Smooth muscle cell (in vitro differentiated cells): ENCODE data around the gene MAGEA9. TPM values are rescaled to one million over a fixed set of nuclear protein-coding genes. Genes with fewer than 3 reads are reported as not detected.
"Not testable (repeated sequence)": the region's sequence is repeated elsewhere in the genome, so short reads cannot be mapped to it uniquely, and the experiment has no call there.

ENCODE experiments used
- DNase-seq: peaks from one replicate; lab custom pipeline; 2025; ENCODE audit not compliant: unreplicated experiment; lab: John Stamatoyannopoulos, UW
- H2AFZ ChIP-seq: fragments of 200-600 bp; sonication (generic); 2 replicates; pipeline ENCODE4 v1.6.0; 2016; ENCODE audit warnings: antibody characterized with exemption, low read depth, mild to moderate bottlenecking
- H3F3A ChIP-seq: fragments of 200-600 bp; sonication (generic); 2 replicates; pipeline ENCODE4 v1.6.0; 2017; ENCODE audit warnings: antibody characterized with exemption, low read depth
- H3K27ac ChIP-seq: fragments of 200-600 bp; sonication (generic); 2 replicates; pipeline ENCODE4 v1.5.1; 2016; ENCODE audit warnings: low read depth, mild to moderate bottlenecking
- H3K27me3 ChIP-seq: fragments of 200-600 bp; sonication (generic); 2 replicates; pipeline ENCODE4 v1.6.1; 2016; ENCODE audit warnings: low read depth, mild to moderate bottlenecking
- H3K36me3 ChIP-seq: fragments of 200-600 bp; sonication (generic); 2 replicates; pipeline ENCODE4 v1.5.1; 2016; ENCODE audit warnings: low read depth
- H3K4me1 ChIP-seq: fragments of 200-600 bp; sonication (generic); 2 replicates; pipeline ENCODE4 v1.5.1; 2016; ENCODE audit warnings: low read depth
- H3K4me2 ChIP-seq: fragments of 200-600 bp; sonication (generic); 2 replicates; pipeline ENCODE4 v1.6.0; 2016; ENCODE audit warnings: mild to moderate bottlenecking
- H3K4me3 ChIP-seq: fragments of 200-600 bp; sonication (generic); 2 replicates; pipeline ENCODE4 v1.5.1; 2016; ENCODE audit warnings: mild to moderate bottlenecking
- H3K79me2 ChIP-seq: fragments of 200-600 bp; sonication (generic); 2 replicates; pipeline ENCODE4 v1.6.0; 2016; ENCODE audit warnings: low read depth, mild to moderate bottlenecking
- H3K9ac ChIP-seq: fragments of 200-600 bp; sonication (generic); 2 replicates; pipeline ENCODE4 v1.6.0; 2016; ENCODE audit warnings: low read depth
- H3K9me3 ChIP-seq: fragments of 200-600 bp; sonication (generic); replicated peaks from 2 replicates; pipeline ENCODE4 v1.5.1; 2016; ENCODE audit warnings: low read depth
- H4K20me1 ChIP-seq: fragments of 200-600 bp; sonication (generic); 2 replicates; pipeline ENCODE4 v1.6.0; 2016; ENCODE audit warnings: low read depth
- WGBS: methylation state at CpG from one replicate; pipeline ENCODE4 v1.1.7; 2016; ENCODE audit warnings: low lambda C conversion rate; 5-methylcytosine and 5-hydroxymethylcytosine counted together
- polyA plus RNA-seq: library from polyadenylated mRNA; unstranded; fragments of >200 nt; fragmentation: Nextera tagmentation; extraction: Ambion mirVana; gene quantifications from 2 replicates; pipeline ENCODE4 v1.2.1, GENCODE V29; 2016
- total RNA-seq: library from RNA; depleted of rRNA; stranded (reverse); fragments of >200 nt; gene quantifications from 2 replicates; pipeline ENCODE4 v1.2.3, GENCODE V29; 2014
- TF ChIP-seq, protein P1 (sequence below): fragments of 200-600 bp; sonication (generic); IDR thresholded peaks from 2 replicates; pipeline ENCODE4 v1.5.1; 2017; ENCODE audit warnings: borderline replicate concordance, mild to moderate bottlenecking, antibody characterized with exemption; ENCODE audit not compliant: insufficient read depth, poor library complexity, severe bottlenecking

The MAGEA9 gene
- total and polyA plus RNA-seq, 2 experiments from 2014 or later: not detected

DNA sequence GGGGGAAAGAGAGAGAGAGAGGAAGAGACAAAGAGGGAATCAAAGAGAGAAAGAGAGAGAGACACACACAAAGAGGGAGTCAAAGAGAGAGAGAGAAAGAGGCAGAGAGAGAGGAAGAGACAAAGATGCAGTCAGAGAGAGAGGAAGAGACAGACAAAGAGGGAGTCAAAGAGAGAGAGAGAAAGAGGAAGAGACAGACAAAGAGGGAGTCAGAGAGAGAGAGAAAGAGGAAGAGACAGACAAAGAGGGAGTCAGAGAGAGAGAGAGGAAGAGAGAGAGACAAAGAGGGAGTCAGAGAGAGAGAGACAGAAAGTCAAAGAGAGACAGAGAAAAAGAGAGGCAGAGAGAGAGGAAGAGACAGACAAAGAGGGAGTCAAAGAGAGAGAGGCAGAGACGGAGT, 45.5 kb downstream of the MAGEA9 start:
- no peaks in the 10 kb centered on the region for H3K79me2 ChIP-seq
- H4K20me1 ChIP-seq: no peaks in the 10 kb centered on the region
- H3F3A ChIP-seq: no peaks in the 10 kb centered on the region
- no peak overlapping the region for H3K4me3 ChIP-seq
- H3K27me3 ChIP-seq: no peaks in the 10 kb centered on the region
- peaks cover 10% of the 10 kb centered on the region for H3K4me1 ChIP-seq
- WGBS: 57% methylated on average over 1 of the region's 1 CpG
- no peak for DNase-seq
- H3K4me2 ChIP-seq: no peak overlapping the region
- TF ChIP-seq, protein P1, sequence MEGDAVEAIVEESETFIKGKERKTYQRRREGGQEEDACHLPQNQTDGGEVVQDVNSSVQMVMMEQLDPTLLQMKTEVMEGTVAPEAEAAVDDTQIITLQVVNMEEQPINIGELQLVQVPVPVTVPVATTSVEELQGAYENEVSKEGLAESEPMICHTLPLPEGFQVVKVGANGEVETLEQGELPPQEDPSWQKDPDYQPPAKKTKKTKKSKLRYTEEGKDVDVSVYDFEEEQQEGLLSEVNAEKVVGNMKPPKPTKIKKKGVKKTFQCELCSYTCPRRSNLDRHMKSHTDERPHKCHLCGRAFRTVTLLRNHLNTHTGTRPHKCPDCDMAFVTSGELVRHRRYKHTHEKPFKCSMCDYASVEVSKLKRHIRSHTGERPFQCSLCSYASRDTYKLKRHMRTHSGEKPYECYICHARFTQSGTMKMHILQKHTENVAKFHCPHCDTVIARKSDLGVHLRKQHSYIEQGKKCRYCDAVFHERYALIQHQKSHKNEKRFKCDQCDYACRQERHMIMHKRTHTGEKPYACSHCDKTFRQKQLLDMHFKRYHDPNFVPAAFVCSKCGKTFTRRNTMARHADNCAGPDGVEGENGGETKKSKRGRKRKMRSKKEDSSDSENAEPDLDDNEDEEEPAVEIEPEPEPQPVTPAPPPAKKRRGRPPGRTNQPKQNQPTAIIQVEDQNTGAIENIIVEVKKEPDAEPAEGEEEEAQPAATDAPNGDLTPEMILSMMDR: no peak
- no peak overlapping the region for H3K9ac ChIP-seq
- no peak overlapping the region for H3K27ac ChIP-seq
- no peaks in the 10 kb centered on the region for H3K36me3 ChIP-seq
- H2AFZ ChIP-seq: no peak overlapping the region
- H3K9me3 ChIP-seq: no peaks in the 10 kb centered on the region

DNA sequence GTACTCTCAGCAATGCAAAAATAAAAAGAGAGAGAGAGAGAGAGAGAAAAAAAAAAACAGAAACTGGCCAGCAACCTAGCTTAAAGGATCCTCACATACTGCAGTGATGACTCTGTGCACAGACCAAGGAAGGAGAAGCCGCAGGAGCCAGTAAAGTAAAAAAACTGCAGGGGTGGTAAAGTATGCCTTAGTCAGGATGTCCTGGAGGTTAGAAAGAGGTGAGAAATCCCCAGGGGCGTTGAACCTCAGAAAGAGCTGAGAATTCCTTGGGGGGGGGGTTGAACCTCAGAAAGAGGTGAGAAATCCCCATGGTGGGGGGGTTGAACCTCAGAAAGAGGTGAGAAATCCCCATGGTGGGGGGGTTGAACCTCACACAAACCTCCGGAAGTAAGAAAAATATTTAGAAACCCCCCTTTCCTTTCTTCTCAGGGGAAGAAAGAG, 48.0 kb downstream of the MAGEA9 start:
- H3F3A ChIP-seq: no peaks in the 10 kb centered on the region
- H3K4me2 ChIP-seq: peak overlapping the region; percentile 83
- H3K27ac ChIP-seq: peak overlapping the region; percentile 91
- TF ChIP-seq, protein P1: no peak
- no peaks in the 10 kb centered on the region for H3K27me3 ChIP-seq
- no peak for DNase-seq
- H3K9ac ChIP-seq: peak overlapping the region; percentile 74
- 30% methylated on average over 3 of the region's 3 CpGs for WGBS
- no peaks in the 10 kb centered on the region for H3K79me2 ChIP-seq
- peaks cover 10% of the 10 kb centered on the region for H3K4me1 ChIP-seq
- H3K9me3 ChIP-seq: no peaks in the 10 kb centered on the region
- peak overlapping the region; percentile 45 for H3K4me3 ChIP-seq
- H2AFZ ChIP-seq: peak overlapping the region; percentile 72
- H4K20me1 ChIP-seq: no peaks in the 10 kb centered on the region
- no peaks in the 10 kb centered on the region for H3K36me3 ChIP-seq

DNA sequence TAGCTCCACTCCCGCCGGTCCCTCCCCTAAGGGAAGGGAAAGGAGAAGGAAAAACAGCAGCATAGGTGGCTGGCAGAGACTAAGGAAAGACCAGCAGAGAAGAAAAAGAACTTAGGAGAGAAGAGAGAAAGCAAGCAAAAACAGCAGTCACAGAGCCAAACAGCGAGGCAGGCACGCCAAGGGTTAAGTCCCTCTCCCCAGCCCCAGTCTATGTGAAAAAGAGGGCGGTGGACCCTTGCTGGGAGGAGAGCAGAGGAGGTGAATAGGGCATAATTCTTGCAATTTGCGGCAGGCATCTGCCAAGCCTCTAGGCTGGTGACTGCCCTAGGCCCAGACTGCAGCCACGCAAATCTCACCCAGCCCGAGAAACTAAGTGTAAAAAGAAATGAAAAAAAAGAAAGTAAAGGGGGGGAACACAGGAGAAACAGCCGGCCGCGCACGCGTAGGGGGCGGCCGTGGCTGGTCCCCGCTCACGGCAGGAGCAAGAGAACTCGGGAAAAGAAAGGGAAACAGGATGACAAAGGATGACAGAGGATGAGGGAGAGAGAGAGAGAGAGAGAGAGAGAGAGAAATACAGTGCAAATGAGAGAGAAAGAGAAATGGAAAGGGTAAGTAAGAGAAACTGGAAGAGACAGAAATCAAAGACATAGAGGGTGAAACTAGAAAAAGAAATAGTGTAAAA, 48.6 kb downstream of the MAGEA9 start:
- H3K9me3 ChIP-seq: no peaks in the 10 kb centered on the region
- TF ChIP-seq, protein P1: no peak
- H3K27me3 ChIP-seq: no peaks in the 10 kb centered on the region
- peak overlapping the region; percentile 83 for H3K4me2 ChIP-seq
- peak overlapping the region; percentile 74 for H3K9ac ChIP-seq
- H4K20me1 ChIP-seq: no peaks in the 10 kb centered on the region
- peak overlapping the region; percentile 45 for H3K4me3 ChIP-seq
- DNase-seq: no peak
- H3F3A ChIP-seq: no peaks in the 10 kb centered on the region
- 36% methylated on average over 18 of the region's 18 CpGs for WGBS
- no peaks in the 10 kb centered on the region for H3K36me3 ChIP-seq
- peaks cover 10% of the 10 kb centered on the region for H3K4me1 ChIP-seq
- no peaks in the 10 kb centered on the region for H3K79me2 ChIP-seq
- H3K27ac ChIP-seq: peak overlapping the region; percentile 91
- peak overlapping the region; percentile 72 for H2AFZ ChIP-seq

DNA sequence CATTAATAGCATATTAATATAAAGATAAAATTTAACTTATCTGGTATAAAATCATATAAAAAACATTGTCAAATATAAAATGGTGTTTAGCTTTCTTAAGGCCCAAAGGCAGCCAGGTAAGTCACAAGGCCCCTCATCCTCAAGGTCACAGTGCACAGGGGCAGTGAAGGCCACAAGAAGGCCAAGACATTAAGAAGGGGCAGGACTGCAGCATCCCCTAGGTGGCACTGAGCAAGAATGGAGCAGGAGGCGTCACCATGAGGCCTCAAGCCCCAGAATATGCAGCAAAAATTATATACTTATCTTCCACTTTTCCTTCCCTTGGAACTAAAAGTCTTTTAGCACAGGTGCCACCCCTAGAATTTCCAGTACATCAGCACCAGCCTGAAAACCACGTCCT, 49.7 kb downstream of the MAGEA9 start:
- Histone ChIP-seq H3F3A (no peaks in the 10 kb centered on the region), H3K79me2 (no peaks in the 10 kb centered on the region), H3K27ac (no peak overlapping the region), H2AFZ (no peak overlapping the region), H3K4me2 (no peak overlapping the region), H3K9ac (no peak overlapping the region), H3K36me3 (no peaks in the 10 kb centered on the region), H3K27me3 (no peaks in the 10 kb centered on the region), H4K20me1 (no peaks in the 10 kb centered on the region), H3K9me3 (no peaks in the 10 kb centered on the region), H3K4me1 (peaks cover 10% of the 10 kb centered on the region), H3K4me3 (no peak overlapping the region)
- no peak for DNase-seq
- 63% methylated on average over 2 of the region's 2 CpGs for WGBS
- TF ChIP-seq, protein P1: no peak

DNA sequence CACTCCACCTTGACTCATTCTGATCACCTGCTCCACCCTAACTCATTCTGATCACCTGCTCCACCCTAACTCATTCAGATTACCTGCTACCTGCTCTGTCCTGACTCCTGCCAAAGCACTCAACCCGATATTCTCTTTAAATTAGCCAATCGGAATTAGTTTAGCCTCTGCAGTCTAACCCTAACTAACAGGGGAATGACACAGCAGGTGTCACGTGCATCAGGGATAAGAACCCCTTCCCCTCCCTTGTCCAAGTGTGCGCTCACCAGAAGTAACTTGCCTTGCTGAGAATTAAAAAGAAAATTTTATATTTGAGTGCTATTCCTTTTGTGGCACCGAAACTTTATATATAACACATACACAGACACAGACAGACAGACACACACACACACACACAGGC, 55.0 kb downstream of the MAGEA9 start:
- H3K9me3 ChIP-seq, H3K27me3 ChIP-seq, H3K4me2 ChIP-seq, H3K4me3 ChIP-seq, H2AFZ ChIP-seq, H3K79me2 ChIP-seq, H3F3A ChIP-seq, H3K27ac ChIP-seq, DNase-seq, H3K4me1 ChIP-seq, H3K36me3 ChIP-seq, H4K20me1 ChIP-seq, H3K9ac ChIP-seq: not testable (repeated sequence)
- WGBS: 67% methylated on average over 5 of the region's 5 CpGs
